IPS DF 19.7 (cell line): Measurements from ENCODE around the gene MTLN.
"Not testable (repeated sequence)": the region's sequence is repeated elsewhere in the genome, so short reads cannot be mapped to it uniquely, and the experiment has no call there.

Source experiments
- DNase-seq: peaks from one replicate; pipeline ENCODE4 v3.0.0-alpha.2; 2013; ENCODE audit warnings: low read depth, low spot score

The MTLN gene, protein sequence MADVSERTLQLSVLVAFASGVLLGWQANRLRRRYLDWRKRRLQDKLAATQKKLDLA

DNA sequence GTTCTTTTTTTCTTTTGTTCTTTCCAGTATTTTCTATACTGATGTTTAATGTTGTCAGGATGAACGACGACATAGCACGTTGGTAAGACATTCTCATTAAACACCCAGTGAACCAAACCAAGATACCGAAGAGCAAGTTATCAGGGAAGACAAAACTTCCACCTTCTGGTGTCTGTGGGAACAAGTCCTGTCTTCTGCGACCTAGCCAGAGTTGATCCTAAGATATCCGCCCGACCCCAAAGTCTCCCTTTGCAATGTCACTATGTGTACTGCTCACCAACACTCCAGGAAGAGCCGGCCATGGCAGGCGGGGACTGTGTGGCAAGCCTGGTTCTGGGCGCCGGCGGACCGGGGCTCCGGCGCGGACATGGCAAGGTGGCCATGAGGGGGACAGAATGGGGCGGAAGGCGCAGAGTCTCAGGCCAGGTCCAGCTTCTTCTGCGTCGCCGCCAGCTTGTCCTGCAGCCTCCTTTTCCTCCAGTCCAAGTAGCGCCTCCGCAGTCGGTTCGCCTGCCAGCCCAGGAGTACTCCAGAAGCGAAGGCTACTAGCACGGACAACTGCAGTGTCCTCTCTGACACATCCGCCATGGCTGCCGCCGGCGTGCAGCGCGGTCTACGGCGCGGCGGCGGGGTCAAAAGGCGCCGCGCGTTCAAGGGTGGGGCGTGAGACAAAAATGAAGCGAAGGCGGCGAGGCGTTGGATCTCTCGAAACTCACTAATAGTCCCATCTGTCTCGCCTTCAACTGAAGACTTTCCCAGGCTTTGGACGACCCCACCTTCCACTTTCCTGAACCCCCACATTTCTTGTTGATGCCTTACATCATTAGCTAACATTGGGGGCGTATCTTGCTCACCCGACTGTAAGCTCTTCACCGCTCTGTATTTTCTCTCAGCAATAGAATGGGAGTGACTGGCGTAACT is at the start of gene MTLN:
Gene MTLN, minus strand, starts transcription at position 610 of the 921 bp plus-strand sequence. Its CDS starts 22 bp downstream, at position 588.
- no peak for DNase-seq

DNA sequence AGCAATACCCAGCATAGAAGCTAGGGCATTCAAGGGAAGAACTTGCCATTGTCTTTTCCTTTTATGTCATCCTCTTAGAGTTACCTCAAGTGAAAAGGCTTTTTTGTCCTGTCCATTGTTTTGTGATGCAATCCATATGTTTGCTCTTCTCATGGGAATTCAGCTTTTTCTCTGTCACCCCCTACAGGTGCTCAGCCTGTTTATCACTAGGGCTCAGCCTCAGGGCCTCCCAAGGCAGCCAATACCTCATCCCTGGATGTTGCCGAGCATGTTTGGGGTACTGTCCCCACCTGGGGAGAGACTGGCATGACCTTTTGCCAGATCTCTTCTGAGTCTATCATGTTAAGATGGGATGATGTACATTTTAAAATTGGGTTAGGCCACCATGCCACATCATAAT is 49.6 kb upstream of the MTLN start:
- not testable (repeated sequence) for DNase-seq

DNA sequence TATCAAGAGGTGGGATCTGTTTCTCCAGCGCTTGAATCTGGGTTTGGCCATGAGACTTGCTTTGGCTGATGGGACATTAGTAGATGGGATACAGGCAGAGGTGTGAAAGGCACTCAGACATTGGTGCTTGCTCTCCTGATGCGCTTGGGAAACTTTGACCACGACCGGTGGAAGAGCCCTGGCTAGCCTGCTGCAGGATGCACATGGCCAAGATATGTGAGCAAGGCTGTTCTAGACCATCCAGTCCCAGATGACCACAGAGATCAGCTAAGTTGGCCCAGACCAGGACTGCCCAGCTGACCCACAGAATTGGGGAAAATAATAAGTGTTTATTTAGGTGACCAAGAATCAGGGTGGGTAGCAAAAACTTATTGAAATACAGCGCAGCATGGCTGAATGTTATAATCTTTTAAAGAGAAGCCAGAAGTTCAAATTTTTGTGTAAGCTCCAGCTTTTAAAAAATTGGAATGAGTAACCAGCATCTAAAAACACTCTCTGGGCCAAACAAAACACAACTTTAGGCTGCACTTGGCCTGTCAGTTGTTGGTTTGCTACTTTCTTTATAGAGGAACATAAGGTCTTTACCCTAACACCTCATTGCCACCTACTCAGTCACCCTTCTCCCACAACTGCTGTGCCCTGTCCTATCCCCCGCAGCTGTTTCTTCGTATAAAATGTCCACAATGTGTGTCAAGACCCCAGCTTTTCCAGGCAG is 35.9 kb upstream of the MTLN start:
- not testable (repeated sequence) for DNase-seq

DNA sequence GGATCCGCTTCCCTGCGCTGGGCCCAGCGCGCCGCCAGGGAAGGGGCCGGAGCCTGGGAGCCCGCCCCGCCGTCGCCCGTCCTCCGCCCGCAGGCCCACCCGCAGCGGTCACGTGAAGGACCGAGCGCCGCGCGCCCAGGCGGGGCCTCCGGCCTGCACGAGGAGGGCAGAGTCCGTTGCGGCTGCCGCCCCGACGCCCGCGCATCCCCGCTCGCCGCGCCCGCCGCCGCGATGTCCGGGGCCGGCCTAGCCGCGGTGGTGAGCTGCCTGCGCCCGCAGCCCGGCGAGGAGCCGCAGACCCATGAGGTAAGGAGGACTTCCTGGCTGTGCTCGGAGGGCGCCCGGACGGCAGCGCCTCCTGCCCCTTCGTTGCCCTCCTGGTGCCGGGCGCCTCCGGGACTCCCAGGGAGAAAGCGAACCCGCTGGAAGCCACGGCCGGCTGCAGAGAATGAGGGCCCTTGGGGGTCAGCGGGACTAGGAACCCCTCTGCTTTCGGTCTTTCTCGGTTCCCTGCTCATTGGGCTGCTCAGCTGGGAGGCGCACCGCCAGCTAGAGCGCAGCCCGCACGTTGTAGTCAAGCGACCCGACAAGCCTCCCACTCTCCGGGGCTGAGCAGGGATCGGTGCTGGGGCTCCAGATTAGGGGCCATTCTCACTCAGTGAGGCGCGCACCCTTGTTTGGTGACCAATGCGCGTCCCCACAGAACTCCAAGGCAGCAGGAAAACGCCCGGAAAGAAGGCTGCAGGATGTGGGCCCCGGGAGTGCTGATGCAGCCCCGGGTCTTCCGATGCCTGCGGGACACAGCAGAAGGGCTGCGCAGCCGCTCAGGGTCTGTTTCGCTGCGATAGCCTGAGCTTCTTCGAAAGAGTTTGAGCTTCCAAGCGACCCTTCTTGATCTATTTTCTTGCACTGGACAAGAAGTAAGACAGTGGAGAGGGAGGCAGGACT is 33.4 kb upstream of the MTLN start:
- not testable (repeated sequence) for DNase-seq

DNA sequence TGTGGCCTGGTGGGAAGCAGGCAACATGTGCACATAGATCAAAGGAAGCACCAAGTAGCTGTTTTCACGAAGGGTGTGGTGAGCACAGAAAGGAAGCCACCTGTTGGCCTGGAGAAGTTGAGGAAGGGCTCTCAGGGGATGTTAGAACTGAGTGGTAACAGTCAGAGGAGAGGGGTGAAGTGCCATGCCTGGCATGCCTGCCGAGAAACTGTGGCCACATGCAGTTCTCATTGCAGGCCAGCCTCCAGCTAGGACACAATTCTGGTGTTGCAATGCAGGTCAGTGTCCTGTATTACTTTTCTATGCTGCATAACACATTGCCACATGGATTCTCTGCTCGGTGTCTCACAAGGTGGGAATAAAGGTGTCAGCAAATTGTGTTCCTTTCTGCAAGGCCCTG is 30.9 kb upstream of the MTLN start:
- DNase-seq = not testable (repeated sequence)

DNA sequence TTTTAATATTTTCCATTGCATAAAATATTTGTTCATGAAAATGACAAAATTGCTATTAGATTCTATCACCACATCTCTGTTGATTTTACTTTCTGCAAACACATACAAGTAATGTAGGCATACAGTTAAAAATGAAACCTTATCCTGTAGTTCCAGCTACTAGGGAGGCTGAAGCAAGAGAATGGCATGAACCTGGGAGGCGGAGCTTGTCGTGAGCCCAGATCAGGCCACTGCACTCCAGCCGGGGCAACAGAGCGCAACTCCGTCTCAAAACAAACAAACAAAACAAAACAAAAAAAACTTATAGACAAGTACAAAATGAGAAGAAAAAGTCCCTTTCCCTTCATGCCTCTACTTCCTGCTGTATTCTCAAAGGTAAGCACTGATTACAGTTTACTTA is 22.2 kb upstream of the MTLN start:
- not testable (repeated sequence) for DNase-seq

DNA sequence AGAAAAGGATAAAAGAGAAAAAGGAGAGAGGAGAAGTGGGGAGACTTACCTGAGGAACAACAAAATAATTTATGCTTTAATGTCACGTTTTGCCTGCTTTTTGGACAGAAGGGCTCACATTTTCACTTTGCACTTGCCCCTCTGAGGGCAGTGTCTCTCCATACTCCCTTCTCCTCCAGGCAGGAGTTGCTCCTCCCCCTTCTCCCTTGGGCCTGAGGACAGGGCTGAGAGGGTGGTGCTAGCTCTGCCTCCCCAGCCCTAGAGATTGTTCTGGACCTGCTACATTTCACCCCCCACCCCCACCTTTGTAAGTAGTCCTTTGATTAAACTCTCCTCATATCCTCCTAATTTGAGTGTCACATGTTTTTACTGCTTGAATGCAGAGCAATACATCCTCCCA is 17.5 kb upstream of the MTLN start:
- not testable (repeated sequence) for DNase-seq

DNA sequence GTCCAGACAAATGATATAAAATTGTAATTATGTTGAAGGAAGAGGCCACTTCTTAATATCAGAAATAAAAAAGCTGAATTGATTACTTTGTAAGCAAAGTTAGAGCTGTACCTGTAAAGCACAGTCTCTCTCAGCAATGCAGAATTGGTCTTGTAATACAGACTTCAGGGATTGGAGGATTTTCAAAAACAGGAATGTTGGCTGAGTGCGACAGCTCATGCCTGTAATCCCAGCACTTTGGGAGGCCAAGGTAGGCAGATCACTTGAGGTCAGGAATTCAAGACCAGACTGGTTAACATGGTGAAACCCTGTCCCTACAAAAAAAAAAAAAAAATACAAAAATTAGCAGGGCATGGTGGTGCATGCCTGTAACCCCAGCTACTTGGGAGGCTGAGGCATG is 10.3 kb upstream of the MTLN start:
- DNase-seq = not testable (repeated sequence)

DNA sequence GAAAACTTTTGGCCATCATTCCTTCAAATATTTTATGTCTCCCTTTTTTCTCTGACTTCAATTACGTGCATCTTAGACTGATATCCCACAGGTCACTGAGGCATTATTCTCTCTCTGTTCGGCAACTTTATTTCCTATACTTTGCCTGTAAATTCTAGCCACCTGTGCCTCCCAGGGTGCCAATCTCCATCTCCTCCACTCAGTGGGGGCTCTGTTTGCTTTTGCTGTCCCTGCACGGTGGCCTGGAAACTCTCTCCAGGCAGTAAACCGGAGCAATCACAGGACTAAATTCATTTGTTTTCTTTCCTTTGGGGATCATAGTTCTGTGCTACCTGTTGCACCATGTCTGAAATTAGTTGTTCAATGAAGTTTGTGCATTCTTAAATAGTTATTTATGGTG is 9.6 kb upstream of the MTLN start:
- no peak for DNase-seq

DNA sequence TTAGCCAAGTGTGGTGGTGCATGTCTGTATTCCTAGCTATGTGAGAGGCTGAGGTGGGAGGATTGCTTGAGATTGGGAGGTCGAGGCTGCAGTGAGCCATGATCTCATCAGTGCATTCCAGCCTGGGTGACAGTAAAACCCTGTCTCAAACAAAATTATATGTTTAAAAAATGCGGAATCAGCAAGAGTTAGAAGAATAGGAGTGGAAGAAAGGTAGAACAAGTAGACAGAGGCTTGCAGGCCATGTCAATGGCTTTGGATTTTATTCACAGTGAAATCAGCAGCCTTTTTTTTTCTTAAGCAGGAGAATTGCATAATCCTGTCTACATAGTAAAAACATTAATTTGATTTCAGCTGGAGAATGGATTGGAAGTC is 7.8 kb upstream of the MTLN start:
- no peak for DNase-seq

DNA sequence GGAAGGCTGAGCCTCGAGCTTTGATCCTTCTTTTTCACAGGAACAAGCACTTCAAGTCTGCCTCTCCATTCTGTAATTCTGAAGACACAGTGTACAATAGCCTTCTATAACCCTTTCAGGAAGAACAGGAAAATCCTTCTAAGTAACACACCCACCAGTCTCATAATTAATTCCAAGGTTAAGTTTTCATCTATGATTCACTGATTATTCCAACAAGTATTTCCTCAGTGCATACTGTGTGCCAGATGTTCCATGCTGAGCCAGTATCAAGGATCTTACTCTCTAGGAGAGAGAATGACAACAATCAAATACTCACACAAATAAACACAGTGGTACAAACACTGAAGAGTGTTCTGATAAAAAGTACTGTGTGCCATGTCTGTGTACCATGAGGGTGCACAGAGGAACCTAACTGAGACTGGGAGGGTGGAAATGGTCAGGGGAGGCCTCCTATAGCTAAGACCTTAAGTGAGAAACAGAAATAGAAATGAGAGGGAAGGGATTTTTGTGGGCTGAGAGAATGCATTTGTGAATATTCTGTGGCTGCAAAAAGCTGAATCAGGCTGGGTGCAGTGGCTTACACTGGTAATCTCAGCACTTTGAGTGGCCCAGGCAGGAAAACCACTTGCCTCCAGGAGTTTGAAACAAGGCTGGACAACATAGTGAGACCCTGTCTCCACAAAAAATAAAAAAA is 7.3 kb upstream of the MTLN start:
- no peak for DNase-seq

DNA sequence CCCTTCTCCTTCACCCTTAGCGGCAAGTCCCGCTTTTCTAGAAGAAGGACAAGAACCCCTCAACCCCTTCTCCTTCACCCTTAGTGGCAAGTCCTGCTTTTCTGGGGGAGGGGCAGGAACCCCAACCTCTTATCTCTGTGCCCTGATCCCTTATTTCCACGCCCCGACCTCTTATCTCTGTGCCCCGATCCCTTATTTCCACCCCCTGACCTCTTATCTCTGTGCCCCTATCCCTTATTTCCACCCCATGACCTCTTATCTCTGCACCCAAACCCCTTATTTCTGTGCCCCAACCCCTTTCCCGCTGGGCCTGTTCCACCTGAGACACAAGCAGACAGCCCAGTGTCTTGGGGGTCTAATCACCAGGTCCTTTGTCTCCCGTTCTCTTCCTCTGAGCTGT is 6.5 kb upstream of the MTLN start:
- DNase-seq = not testable (repeated sequence)

DNA sequence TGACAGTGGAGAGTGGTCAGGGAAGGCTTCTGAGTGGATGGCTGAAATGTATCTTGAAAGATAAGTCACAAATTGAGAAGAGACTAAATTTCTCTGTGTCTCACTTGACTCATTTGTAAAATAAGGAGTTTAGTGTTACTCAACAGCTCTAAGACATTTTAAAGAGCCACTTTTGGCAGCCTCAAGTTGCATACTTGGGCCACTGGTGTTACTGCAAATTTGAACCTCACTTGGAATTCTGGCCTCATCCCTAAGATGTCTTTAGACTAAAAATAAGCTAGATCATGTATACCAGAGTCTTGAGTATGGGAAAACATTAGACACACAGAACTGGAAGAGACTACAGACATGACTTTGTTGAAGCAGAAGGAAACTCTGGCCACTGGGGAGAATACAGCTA is 4.5 kb upstream of the MTLN start:
- no peak for DNase-seq

DNA sequence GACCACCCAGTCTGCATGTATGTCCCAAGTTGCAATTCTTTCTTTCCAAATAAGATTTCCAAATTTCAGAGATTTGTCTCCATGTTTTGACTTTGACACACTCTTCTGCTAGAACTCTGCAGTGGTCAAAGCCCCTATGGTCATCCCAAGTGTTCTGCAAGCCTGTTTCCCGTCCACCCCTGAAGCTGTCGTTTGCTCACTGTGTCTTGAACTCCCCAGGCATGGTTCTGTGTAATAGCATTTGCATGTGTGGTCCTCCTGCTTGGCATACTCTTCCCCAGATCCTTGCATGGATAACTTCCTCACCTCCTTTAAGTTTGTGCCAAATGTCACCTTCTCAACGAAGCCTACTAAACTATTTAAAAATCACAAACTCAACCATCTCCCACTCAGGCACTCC is 3.9 kb upstream of the MTLN start:
- no peak for DNase-seq

DNA sequence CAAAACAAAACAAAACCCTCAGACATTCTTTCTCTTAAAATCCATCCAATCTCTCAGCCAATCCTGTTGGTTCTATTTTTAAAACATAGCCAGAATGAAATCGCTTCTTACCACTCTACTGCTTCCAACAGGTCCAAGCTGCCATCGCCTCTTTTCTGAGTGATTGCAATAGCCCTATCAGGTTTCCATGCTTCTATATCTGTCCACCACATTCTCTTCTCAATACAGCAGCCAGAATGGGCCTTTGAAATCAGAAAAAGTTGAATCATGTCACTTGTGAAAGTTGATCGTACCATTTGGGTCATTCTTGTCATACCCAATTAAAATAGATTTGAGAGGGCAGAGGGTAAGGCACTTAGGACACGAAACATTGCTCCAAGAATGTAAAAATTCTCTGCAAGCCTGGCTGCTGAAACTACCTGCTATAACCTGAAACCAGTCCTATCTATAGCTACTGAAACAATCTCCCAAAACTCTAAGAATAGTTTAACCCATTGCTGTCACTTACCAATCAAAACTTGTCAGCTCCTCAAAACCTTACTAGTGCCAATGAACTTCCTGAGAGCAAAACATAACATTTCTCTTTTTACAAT is 3.3 kb upstream of the MTLN start:
- DNase-seq = no peak

DNA sequence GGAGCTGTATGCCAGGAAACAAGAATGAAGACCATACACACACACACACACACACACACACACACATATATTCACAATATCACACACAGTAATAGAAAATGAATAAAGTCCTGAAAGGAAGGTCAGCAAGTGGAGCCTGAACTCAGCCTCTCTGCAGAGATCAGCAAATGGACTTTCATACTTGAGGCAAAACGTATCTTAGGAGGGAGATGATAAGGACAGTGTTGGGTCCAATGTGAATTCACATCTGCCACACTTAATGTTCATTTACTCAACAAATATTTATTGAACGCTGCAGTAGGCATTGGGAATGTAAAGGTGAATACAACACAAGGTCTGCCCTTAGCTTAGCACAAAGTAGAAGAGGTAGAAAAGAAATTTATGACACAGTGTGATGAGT is 2.7 kb upstream of the MTLN start:
- no peak for DNase-seq

DNA sequence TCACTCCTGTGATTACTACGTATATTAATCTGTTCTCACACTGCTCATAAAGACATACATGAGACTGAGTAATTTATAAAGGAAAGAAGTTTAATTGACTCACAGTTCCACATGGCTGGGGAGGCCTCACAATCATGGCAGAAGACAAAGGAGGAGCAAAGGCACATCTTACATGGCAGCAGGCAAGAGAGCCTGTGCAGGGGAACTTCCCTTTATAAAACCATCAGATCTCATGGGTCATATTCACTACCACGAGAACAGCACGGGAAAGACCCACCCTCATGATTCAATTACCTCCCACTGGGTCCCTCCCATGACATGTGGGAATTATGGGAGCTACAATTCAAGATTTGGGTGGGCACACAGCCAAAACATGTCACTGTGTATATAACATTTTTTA is 1.2 kb upstream of the MTLN start:
- not testable (repeated sequence) for DNase-seq

DNA sequence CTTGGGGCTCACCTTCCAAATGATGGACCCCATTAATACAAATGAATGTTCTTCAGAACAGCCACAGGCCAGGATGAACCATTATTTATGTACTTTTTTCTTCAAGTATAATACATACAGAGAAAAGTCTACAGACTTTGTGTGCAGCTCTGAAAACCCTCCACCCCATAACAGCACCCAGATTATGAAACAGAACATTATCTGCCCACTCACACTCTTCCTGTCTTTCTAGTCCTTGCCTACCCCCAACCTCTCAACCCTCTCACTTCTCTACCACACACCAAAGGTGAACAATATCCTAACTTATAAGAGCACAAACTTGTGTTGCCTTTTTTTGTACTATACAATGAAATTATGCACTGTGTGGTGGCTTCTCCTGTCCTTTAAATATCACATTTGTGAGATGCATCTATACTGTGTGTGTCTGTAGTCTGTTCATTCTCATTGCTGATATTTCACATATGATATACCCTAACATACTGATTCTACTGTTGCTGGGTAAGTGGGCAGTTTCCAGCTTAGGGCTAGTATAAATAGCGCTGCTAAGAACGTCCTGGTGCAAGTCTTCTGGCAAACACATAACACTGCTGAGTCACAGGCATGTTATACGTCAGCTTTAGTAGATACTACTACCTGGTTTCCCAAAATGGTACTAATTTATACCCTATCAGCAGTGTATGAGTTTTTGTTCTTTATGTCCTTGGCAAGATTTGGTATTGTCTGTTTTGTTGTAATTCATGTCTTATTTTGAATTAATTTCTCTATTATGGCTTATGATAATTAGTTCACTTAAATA is 6.5 kb downstream of the MTLN start:
- no peak for DNase-seq

DNA sequence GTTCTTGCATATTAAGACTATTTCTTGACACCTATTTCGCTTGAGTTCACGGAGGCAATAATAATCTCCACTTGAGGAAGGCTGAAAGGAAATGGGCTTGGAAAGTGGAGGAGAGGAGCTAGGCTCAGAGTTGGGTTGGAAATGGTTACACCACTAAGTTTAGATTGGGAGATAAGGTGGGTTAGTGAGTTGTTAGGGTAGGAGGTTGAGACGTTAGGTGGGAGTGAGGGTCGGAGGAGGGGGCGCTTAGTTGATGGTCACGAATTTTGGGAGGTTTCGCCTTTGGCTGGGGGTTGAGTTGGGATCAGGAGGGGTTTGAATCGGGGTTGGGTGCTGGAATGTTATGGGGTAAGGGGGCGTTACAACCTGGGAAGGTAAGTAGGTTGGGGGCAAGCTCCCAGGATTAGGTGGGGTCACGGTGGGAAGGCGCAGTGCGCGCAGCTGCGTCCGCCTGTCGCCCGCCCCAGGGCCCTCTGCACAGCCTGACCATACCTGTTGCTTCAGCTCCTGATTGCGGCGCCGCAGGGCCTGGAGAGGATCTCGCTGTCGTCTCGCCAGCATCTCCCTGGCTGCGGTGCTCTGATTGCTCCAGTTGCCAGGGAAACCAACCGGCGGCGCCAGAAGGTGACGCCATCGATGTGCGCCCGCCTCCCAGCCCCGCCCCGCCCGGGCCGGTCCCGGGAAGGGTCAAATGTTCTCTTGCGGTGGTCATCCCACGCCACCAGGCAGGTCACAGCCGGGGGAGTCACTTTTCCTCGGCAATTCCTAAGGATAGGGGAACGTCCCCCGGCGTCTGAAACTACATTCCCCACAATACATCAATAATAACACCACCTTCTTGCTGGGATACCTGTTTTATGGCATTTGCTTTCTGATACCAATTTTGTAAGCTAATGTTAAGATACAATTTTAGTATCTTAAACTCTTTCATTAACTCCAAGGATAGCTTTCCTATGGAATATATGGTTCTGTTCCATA is 7.7 kb downstream of the MTLN start, which contains the start of gene NPHP1:
Gene NPHP1, minus strand, starts transcription at position 606 of the 978 bp plus-strand sequence. Its CDS starts 45 bp downstream, at position 561.
- DNase-seq = no peak
